Measurements from ENCODE around the gene SIRT5.

The SIRT5 gene

GRCh38 chr6:13538600-13538999 is 35.8 kb upstream of the SIRT5 start:
- TF ChIP-seq CTCF (IDR thresholded peaks at IDR 0.05; ENCODE audit: low read depth, low read length) = no peak; the same call in 1 of the 2 replicates
- no peak overlapping the region for H3K4me3 ChIP-seq (ENCODE audit: low read depth, low read length)

GRCh38 chr6:13539572-13539971 is 34.8 kb upstream of the SIRT5 start:
- no peak overlapping the region for H3K4me3 ChIP-seq (ENCODE audit: low read depth, low read length)
- no peak for TF ChIP-seq CTCF (IDR thresholded peaks at IDR 0.05; ENCODE audit: low read depth, low read length)

- TF ChIP-seq CTCF (IDR thresholded peaks at IDR 0.05; ENCODE audit: low read depth, low read length) = no peak
- no peak overlapping the region for H3K4me3 ChIP-seq (ENCODE audit: low read depth, low read length)
Observed at GRCh38 chr6:13541496-13541895, 32.9 kb upstream of the SIRT5 start.

- no peak for TF ChIP-seq CTCF (IDR thresholded peaks at IDR 0.05; ENCODE audit: low read depth, low read length)
Observed at GRCh38 chr6:13544454-13545186, 29.8 kb upstream of the SIRT5 start.

GRCh38 chr6:13545885-13546284 is 28.5 kb upstream of the SIRT5 start:
- no peak overlapping the region for H3K4me3 ChIP-seq (ENCODE audit: low read depth, low read length)
- no peak for TF ChIP-seq CTCF (IDR thresholded peaks at IDR 0.05; ENCODE audit: low read depth, low read length)

More at GRCh38 chr6:13544454-13545186, 29.8 kb upstream of the SIRT5 start:
- H3K4me3 ChIP-seq (ENCODE audit: low read depth, low read length) = no peak overlapping the region

GRCh38 chr6:13548500-13549210 is 25.7 kb upstream of the SIRT5 start:
- no peak overlapping the region for H3K4me3 ChIP-seq (ENCODE audit: low read depth, low read length)
- no peak for TF ChIP-seq CTCF (IDR thresholded peaks at IDR 0.05; ENCODE audit: low read depth, low read length)

- no peak overlapping the region for H3K4me3 ChIP-seq (ENCODE audit: low read depth, low read length)
- TF ChIP-seq CTCF (IDR thresholded peaks at IDR 0.05; ENCODE audit: low read depth, low read length) = no peak
Observed at GRCh38 chr6:13550656-13551055, 23.7 kb upstream of the SIRT5 start.

Measured in WI38 (cell line).